ENCODE data around the gene MACC1. TPM values are rescaled to one million over a fixed set of nuclear protein-coding genes. Genes with fewer than 3 reads are reported as not detected.

The MACC1 gene
- total RNA-seq, 1 donor from 2014 or later: 6.9 TPM

DNA sequence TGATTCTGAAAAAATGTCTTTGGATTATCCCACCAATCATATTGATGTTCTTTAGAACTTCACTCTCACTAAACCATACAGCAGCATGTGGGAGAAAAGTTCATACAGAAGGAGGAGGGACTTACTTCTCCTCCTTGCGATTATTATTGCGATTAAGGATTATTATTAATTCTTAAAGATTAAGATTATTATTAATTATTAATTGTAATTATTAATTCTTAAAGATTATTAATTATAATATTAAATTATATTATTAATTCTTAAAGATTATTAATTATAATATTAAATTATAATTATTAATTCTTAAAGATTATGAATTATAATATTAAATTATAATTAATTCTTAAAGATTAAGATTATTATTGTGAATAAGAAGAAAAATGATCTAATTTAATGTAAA lies 80.5 kb downstream of the MACC1 start:
- Histone ChIP-seq H3K27ac (no peak overlapping the region), H3K4me3 (no peak overlapping the region), H3K4me1 (no peaks in the 10 kb centered on the region), H3K9me3 (no peaks in the 10 kb centered on the region), H3K27me3 (no peaks in the 10 kb centered on the region), H3K36me3 (no peaks in the 10 kb centered on the region)
- intact Hi-C loops (cut with DNase I): no loop called here
- no peak for DNase-seq (ENCODE audit: extremely low spot score in 2 of 2)
- no peak for TF ChIP-seq POLR2AphosphoS5 (IDR thresholded peaks at IDR 0.05; ENCODE audit: insufficient read depth in 1 of 2, low read depth in 1 of 2)
- TF ChIP-seq, protein P1, sequence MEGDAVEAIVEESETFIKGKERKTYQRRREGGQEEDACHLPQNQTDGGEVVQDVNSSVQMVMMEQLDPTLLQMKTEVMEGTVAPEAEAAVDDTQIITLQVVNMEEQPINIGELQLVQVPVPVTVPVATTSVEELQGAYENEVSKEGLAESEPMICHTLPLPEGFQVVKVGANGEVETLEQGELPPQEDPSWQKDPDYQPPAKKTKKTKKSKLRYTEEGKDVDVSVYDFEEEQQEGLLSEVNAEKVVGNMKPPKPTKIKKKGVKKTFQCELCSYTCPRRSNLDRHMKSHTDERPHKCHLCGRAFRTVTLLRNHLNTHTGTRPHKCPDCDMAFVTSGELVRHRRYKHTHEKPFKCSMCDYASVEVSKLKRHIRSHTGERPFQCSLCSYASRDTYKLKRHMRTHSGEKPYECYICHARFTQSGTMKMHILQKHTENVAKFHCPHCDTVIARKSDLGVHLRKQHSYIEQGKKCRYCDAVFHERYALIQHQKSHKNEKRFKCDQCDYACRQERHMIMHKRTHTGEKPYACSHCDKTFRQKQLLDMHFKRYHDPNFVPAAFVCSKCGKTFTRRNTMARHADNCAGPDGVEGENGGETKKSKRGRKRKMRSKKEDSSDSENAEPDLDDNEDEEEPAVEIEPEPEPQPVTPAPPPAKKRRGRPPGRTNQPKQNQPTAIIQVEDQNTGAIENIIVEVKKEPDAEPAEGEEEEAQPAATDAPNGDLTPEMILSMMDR (IDR thresholded peaks at IDR 0.05): no peak
- TF ChIP-seq POLR2A (IDR thresholded peaks at IDR 0.05): no peak

DNA sequence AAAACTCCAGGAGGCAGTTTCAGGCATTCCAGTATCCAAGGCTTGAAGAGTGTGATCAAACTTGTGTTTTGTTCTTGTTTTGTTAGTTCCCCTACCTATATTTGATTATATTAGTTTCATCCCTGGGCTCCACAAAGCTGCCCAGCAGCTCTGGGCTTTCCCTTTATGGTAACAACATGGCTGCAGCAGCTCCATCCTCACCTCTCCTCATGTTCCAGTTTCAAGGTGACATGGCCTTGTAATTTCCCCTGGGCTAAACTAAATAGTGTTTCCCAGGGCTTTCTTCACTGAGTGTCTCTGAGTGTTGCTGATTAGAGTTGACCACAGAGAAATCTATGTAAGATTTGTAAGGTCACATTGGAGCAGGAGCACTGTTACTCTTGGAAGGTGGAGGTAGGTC lies 83.4 kb downstream of the MACC1 start:
- Histone ChIP-seq H3K4me1 (no peaks in the 10 kb centered on the region), H3K9me3 (no peaks in the 10 kb centered on the region), H3K36me3 (no peaks in the 10 kb centered on the region), H3K27ac (no peak overlapping the region), H3K4me3 (no peak overlapping the region), H3K27me3 (no peaks in the 10 kb centered on the region)
- no peak for TF ChIP-seq POLR2AphosphoS5 (IDR thresholded peaks at IDR 0.05; ENCODE audit: insufficient read depth in 1 of 2, low read depth in 1 of 2)
- TF ChIP-seq, protein P1 (IDR thresholded peaks at IDR 0.05): no peak
- no peak for TF ChIP-seq POLR2A (IDR thresholded peaks at IDR 0.05)
- intact Hi-C loops (cut with DNase I): no loop called here
- DNase-seq (ENCODE audit: extremely low spot score in 2 of 2): no peak

DNA sequence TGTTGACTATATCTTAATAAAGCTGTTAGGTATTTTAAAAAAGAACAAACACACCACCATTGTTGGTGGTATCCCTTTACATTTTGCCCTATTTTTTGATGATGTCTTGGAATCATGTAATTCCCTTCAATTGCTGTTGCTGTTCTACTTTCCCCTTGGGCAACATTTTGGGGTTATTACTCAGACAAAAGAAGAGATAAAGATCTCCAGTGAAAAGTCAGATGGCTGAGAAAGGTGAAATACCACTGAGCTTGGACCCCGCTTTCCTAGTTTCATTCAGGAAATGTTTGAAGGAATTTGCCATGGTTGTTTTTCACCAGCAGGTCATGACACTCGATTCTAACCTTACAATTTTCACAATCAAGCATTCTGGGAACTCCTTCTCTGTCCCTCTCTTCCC lies 84.6 kb downstream of the MACC1 start:
- no peak for TF ChIP-seq POLR2AphosphoS5 (IDR thresholded peaks at IDR 0.05; ENCODE audit: insufficient read depth in 1 of 2, low read depth in 1 of 2)
- no peak for TF ChIP-seq POLR2A (IDR thresholded peaks at IDR 0.05)
- TF ChIP-seq, protein P1 (IDR thresholded peaks at IDR 0.05): no peak
- H3K9me3 ChIP-seq: no peaks in the 10 kb centered on the region
- H3K4me1 ChIP-seq: no peaks in the 10 kb centered on the region
- H3K27me3 ChIP-seq: no peaks in the 10 kb centered on the region
- intact Hi-C loops (cut with DNase I): no loop called here
- H3K4me3 ChIP-seq: no peak overlapping the region
- no peak for DNase-seq (ENCODE audit: extremely low spot score in 2 of 2)
- H3K36me3 ChIP-seq: no peaks in the 10 kb centered on the region
- H3K27ac ChIP-seq: no peak overlapping the region

DNA sequence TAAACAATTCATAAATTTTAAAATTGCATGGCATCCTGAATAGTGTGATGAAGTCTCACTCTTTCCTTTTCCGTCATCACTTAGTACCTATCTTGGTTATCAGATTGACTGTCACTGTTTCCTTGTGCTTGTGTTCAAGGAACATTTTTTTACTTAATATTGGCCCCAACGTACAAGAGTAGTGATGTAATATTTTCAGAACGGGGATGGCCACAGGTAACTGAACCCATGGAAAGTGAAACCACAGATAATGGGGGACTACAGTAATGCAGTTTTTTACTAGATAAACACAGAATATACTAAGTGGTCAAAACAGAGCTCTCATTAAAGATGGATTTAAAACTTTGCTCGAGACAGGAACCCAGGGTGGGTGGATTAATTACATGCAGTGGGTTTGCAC lies 85.4 kb downstream of the MACC1 start:
- Histone ChIP-seq H3K4me3 (no peak overlapping the region), H3K36me3 (no peaks in the 10 kb centered on the region), H3K4me1 (no peaks in the 10 kb centered on the region), H3K27ac (no peak overlapping the region), H3K27me3 (no peaks in the 10 kb centered on the region), H3K9me3 (no peaks in the 10 kb centered on the region)
- TF ChIP-seq, protein P1 (IDR thresholded peaks at IDR 0.05): no peak
- no peak for TF ChIP-seq POLR2A (IDR thresholded peaks at IDR 0.05)
- TF ChIP-seq POLR2AphosphoS5 (IDR thresholded peaks at IDR 0.05; ENCODE audit: insufficient read depth in 1 of 2, low read depth in 1 of 2): no peak
- intact Hi-C loops (cut with DNase I): no loop called here
- no peak for DNase-seq (ENCODE audit: extremely low spot score in 2 of 2)

DNA sequence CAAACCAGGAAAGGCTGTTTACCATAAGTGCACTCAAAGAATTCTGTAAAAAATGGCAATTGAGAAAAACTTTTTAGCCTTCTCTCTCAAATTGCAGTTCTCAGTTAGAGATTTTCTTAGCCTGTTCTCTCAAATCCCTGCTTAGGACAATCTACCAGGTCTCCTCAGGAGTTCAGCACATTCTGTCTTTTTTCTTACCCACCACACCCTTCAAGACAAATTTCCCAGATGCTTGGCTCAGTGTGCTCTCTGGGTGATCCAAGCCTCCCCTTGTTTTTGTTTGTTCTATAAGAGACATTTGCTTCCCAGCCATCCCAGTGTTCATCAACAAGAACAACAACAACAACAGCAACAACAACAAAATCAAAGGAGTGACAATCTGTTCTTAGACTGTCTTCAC lies 87.3 kb downstream of the MACC1 start:
- DNase-seq (ENCODE audit: extremely low spot score in 2 of 2): no peak
- Histone ChIP-seq H3K36me3 (no peaks in the 10 kb centered on the region), H3K4me1 (no peaks in the 10 kb centered on the region), H3K27ac (peak overlapping the region; percentile 31), H3K27me3 (no peaks in the 10 kb centered on the region), H3K9me3 (no peaks in the 10 kb centered on the region), H3K4me3 (no peak overlapping the region)
- TF ChIP-seq, protein P1 (IDR thresholded peaks at IDR 0.05): no peak
- no peak for TF ChIP-seq POLR2AphosphoS5 (IDR thresholded peaks at IDR 0.05; ENCODE audit: insufficient read depth in 1 of 2, low read depth in 1 of 2)
- no peak for TF ChIP-seq POLR2A (IDR thresholded peaks at IDR 0.05)
- intact Hi-C loops (cut with DNase I): no loop called here

Measured in vagina (tissue), 2 donors.